ENCODE data around the gene MYO5A. TPM values are rescaled to one million over a fixed set of nuclear protein-coding genes. Genes with fewer than 3 reads are reported as not detected.
A peak's percentile ranks its signal among the peaks of the same experiment; 100 is the strongest.
"Not testable (repeated sequence)": the region's sequence is repeated elsewhere in the genome, so short reads cannot be mapped to it uniquely, and the experiment has no call there.

The MYO5A gene
- total RNA-seq, result 7.4 TPM
- long read RNA-seq, partial matches to known transcripts, result 0 of 4 reads
- long read RNA-seq, other reads (novel, unspliced or antisense), result 4 of 4 reads

DNA sequence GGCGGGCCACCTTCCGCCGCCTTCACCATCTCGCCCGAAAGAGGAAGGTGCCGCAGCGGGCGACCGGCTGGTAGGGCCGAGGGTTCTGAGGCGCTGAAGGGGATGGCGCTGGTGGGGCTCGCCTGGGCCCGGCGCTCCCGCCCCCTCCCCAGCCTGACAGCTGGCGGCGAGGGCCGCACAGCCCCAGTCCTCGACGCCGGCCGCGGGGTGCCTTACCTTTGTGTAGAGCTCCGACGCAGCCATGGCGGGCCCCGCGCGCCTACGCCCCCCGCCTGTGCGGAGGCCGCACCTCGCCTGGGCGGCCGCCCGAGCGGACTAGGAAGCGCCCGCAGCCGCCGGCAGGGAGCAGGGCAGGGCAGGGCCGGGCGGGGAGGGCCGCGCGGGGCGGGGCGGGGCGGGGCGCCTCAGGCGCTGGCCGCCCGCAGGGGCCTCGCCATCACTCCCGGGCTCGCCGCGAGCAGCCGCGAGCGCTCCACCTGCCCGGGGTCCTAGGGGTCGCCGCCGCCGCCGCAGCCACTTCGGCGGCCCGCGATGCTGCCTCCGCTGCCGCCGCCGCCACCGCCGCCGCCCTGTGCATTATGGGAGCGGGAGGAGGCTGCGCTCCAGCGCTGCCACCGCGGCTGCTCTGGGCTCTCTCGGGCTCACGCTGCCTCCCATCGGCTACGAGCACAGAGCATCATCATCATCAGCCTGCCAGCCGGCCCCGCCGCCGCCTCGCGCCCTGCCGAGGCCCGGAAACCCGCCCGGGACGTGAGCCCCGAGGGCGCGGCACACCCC lies at the start of gene MYO5A:
Gene MYO5A, minus strand, starts transcription at position 317 of the 777 bp plus-strand sequence. Its CDS starts 74 bp downstream, at position 243.
- intact Hi-C loops (cut with DNase I), result loop anchor here (10.0 kb wide), 1 partner anchor 206 kb away; no protein-coding TSS in a partner anchor
- peak; percentile 88 for DNase-seq
- peak; percentile 94 for ATAC-seq (ENCODE audit: poor library complexity)

DNA sequence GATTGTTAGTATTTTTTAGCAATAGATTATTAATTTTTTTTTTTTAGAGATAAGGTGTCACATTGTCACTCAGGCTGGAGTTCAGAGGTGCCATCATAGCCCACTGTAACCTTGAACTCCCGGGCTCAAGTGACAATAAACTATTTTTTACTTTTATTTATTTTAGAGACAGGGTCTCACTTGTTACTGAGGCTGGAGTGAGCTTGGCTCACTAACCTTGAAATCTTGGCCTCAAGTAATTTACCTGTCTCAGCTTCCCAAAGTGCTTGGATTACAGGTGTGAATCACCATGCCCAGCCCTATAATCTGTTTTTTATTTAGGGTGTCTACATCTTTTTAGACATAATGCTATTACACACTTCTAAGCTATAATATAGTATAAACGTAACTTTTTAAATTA lies 48.0 kb upstream of the MYO5A start:
- intact Hi-C loops (cut with DNase I), result no loop called here
- ATAC-seq (ENCODE audit: poor library complexity) (no peak), DNase-seq (no peak)

DNA sequence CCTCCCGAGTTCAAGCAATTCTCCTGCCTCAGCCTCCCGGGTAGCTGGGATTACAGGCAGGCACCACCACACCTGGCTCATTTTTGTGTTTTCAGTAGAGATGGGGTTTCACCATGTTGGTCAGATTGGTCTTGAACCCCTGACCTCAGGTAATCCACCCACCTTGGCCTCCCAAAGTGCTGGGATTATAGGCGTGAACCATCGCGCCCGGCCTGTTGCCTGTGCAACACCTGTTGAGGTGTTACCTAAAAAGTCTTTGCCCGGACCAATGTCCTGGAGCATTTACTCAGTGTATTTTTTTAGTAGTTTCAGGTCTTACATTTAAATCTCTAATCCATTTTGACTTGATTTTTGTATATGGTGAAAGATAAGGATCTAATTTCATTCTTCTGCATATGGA lies 46.9 kb upstream of the MYO5A start:
- ATAC-seq (ENCODE audit: poor library complexity); DNase-seq; intact Hi-C loops (cut with DNase I): not testable (repeated sequence)

DNA sequence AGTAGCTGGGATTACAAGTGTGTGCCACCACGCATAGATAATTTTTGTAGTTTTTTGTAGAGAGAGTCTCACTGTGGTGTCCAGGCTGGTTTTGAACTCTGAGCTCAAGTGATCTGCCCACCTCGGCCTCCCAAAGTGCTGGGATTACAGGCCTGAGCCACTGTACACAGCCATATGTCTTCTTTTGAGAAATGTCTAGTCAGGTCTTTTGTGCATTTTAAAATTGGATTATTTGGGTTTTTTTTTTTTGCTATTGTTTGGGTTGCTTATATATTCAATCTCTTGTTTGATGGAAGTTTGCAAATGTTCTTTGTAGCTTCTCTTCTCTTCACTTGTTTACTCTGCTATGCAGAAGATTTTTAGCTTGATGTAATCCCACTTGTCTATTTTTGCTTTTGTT lies 46.4 kb upstream of the MYO5A start:
- DNase-seq, result no peak
- ATAC-seq (ENCODE audit: poor library complexity), result no peak
- intact Hi-C loops (cut with DNase I), result no loop called here

DNA sequence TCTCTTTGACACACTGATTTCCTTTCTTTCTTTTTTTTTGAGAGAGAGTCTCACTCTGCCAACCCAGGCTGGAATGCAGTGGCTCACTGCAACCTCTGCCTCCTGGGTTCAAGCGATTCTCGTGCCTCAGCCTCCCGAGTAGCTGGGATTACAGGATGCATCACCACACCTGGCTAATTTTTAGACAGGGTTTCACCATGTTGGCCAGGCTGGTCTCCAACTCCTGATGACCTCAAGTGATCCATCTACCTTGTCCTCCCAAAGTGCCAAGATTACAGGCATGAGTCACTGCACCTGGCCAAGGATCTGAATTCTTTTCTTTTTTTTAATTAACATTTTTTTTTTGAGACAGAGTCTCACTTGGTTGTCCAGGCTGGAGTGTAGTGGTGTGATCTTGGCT lies 45.9 kb upstream of the MYO5A start:
- intact Hi-C loops (cut with DNase I); ATAC-seq (ENCODE audit: poor library complexity); DNase-seq: not testable (repeated sequence)

DNA sequence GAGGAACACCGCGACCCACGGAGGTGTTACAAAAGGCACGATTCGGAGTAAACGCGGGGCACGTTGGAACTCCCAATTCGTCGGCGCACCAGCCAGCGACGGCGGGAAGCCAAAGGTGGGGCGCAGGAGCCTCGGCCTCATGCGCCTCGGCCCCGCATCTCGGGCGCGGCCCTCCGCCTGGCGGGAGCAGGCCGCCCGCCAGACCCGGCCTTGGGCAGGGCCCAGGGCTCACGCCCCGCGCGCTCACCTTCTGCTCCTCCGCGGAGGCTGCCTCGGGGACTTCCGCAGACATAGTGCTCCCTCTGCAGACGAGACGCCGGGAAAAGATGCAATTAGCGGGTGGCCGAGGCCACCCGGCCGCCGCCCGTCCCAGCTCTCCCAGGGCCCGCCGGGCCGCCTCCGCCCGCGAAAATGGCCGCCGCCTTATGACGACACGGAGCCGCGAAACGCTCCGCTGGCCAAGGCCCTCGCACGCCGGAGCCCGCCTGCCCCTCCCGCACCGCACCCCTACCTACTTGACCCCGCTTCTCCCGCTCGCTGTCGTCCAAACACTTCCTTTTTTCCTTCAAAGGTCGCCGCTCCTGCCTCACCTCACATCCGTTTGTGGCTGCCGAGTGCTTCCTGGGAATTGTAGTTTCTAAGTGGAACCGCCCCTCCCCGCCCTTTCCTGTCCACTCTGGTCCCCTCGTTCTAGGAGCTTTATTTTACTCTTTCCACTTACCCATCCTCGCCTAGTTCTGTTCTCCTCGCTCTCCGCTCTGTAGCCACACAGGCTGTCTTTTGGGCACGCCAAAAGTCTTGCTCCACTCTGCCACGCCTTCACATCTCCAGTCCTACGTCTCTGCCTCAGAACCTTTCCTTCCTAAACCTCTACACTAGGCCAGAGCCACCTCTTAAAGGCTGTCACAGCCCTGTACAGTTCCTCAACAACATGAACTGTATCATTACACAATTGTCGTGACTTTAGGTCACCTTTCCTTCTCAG lies 40.2 kb upstream of the MYO5A start, which contains the start of gene ARPP19:
Gene ARPP19, minus strand, starts transcription at position 430 of the 985 bp plus-strand sequence. Its CDS starts 138 bp downstream, at position 292.
- intact Hi-C loops (cut with DNase I), result no loop called here
- DNase-seq, result peak; percentile 91
- ATAC-seq (ENCODE audit: poor library complexity), result peak; percentile 91

DNA sequence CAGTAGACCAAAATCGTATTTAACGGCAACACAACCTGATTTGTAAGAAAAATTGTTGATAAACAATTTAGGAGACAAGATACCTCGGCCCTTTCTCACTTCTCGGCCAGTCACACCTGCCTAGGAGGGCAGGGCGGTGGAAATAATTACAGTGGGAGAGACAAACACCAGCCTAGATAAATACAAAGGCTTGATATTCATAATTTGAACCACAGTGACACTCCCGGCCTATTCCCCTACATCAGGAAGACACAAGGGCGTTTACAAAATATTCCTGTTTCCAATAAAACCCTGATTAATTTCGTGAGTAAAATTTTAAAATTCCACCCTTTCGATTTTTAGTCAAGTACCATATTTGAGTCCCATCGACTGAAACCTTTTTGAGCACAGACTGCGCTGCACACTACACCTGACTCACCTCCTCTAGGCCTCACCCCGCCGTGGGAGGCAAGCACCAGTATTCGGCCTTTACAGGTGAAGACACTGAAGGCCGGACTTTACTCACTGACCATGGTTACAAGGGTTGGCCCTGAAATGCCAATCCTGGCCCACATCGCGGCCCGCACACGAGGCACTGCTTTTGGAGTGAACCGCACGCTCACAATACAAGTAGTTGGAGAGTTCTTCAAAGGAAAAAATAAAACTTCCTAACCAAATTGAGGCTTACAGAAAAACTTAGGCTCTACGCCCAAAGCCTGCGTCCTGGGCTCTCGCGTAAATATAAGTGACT lies 39.4 kb upstream of the MYO5A start:
- DNase-seq, result no peak
- intact Hi-C loops (cut with DNase I), result no loop called here

DNA sequence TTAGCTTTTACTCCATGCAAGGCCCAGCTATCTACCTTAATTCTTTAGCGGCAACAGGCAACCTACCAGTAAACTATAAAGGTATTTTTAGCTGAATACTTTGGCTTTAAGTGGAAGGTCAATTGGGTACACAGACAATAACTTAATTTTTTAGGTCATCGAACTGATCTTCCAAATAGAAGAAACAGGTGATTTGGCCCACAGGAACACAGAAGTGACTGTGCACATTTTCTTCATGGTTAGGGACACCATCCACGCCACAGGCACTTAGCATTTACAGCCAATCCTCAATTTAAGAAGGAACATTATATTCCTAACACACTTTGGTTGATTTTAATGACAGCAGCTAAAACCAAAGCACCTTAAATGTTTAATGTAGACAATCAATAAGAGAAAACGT lies 38.2 kb upstream of the MYO5A start:
- no peak for ATAC-seq (ENCODE audit: poor library complexity)
- intact Hi-C loops (cut with DNase I), result no loop called here

More for the DNA sequence above, 39.4 kb upstream of the MYO5A start:
- ATAC-seq (ENCODE audit: poor library complexity), result peak; percentile 36

DNA sequence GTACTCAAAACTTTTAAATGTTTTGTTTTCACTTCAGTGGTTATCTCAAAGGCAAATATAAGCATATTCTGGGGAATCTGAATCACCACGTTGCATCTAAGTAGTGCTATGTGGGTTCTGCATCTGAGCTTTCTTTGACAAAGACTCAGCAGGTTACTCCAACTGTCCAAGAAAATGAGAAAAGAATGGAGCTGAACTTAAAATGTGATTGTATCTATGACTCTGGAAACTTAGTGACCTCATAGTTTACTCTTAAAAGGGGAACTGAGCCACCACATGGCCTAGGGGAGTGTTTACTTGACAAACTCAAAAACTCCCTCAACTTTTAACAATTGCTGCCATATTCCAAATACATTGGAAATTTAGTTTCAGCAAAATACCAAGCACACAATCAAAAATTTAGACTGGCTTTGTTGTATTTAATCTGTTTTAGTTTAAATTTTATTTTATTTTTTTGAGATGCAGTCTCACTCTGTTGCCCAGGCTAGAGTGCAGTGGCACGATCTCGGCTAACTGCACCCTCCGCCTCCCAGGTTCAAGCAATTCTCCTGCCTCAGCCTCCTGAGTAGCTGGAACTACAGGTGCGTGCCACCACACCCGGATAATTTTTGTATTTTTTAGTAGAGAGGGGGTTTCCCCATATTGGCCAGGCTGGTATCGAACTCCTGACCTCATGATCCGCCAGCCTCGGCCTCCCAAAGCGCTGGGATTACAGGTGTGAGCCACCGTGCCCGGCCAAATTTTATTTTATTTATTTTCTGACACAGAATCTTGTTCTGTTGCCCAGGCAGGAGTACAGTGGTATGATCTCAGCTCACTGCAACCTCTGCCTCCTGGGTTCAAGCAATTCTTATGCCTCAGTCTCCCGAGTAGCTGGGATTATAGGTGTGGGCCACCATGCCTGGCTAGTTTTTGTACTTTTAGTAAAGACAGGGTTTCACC lies 37.0 kb upstream of the MYO5A start:
- ATAC-seq (ENCODE audit: poor library complexity); intact Hi-C loops (cut with DNase I); DNase-seq: not testable (repeated sequence)

More for the DNA sequence above, 38.2 kb upstream of the MYO5A start:
- no peak for DNase-seq

DNA sequence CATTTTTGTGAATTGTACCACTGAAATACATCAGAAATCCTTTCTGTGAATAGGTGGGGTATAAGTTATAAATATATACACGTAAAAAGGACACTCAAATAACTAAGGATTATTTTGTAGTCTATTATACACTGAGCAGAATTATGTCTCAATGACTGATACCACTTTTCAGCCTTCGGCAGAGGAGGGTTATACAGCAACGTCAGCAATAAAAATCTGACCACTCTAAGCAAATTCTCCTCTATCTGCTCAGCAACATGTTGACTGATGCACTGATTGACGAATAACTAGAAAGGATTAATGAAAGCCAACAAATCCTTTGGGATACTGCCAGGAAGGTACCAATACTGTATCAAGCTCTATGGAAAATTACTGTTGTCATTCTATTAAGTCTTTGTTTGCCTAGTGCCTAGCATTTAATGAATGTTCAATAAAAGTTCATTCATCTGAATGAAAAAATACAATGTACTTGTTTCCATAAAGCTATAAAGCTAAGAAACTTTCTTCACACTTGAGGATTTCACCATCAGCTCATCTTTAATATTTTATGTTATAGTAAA lies 34.9 kb upstream of the MYO5A start:
- DNase-seq (no peak), ATAC-seq (ENCODE audit: poor library complexity) (no peak)
- intact Hi-C loops (cut with DNase I), result no loop called here

DNA sequence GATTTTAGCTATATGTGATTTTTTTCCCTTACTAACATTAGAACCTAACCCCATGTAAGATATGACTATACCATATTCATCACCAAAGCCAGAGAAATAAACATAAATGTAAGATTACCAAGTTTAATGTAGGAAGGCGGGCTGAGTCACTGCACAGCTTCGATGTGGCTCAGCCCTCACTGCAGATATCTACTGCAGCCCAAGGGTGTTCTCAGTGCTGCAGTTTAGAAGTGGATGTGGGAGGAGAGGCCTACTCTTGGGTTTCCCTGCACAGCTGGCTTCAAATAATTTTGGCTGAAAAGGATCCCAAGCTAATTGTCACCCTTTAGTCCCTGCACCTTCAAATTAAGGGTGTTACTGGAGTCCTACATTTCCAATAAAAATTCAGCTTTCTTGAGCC lies 30.9 kb upstream of the MYO5A start:
- DNase-seq (no peak), ATAC-seq (ENCODE audit: poor library complexity) (peak; percentile 68)
- intact Hi-C loops (cut with DNase I), result no loop called here

DNA sequence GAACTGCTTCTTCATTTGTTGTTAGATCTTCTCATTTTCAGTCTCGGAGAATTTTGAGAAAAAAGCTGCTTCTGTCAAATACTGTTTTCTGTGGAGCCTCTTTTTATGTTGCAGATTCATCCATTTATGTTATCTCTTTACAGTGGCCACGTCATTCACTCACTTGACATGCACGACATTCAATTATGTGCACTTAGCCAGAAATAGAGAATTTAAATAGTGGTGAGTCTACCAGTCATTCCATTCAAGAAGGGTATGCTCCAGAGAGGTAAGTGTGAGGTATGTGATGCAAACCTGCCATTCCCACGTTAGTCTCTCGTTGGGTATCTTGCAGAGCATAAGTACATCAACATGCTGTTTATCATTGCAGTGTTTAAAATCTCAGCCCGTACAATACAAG lies 30.3 kb upstream of the MYO5A start:
- ATAC-seq (ENCODE audit: poor library complexity) (no peak), DNase-seq (no peak)
- intact Hi-C loops (cut with DNase I), result no loop called here

DNA sequence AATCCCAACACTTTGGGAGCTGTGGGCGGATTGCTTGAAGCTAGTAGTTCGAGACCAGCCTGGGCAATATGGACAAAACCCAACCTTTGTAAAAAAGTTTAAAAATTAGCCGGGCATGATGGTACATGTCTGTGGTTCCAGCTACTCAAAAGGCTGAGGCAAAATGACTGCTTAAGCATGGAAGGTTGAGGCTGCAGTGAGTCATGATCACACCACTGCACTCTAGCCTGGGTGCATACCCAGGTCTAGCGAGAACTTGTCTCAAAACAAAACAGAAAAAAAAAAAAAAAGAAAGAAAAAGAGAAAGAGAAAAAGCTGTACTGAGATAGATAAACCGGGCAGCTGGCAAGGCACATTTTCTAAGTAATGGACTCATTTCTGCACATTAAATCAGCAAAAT lies 29.5 kb upstream of the MYO5A start:
- intact Hi-C loops (cut with DNase I), result no loop called here
- DNase-seq (no peak), ATAC-seq (ENCODE audit: poor library complexity) (no peak)

DNA sequence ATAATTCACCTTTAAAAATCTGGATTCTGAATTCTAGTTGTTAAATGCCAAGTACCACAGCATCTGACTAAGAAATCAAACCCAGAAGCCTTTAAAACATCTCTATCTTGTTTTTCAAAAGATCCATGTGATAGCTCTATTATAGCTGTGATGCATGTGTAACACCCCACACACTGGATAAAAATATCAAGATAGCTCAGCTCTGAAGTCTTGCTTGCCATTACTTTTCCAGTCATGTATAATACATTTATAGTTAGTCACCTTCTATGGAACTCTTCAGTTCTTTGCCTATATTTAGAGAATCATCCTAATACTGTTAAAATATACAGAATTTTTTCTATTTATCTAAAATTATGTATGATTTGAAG lies 28.6 kb upstream of the MYO5A start:
- no peak for ATAC-seq (ENCODE audit: poor library complexity)
- intact Hi-C loops (cut with DNase I), result no loop called here
- DNase-seq, result no peak

DNA sequence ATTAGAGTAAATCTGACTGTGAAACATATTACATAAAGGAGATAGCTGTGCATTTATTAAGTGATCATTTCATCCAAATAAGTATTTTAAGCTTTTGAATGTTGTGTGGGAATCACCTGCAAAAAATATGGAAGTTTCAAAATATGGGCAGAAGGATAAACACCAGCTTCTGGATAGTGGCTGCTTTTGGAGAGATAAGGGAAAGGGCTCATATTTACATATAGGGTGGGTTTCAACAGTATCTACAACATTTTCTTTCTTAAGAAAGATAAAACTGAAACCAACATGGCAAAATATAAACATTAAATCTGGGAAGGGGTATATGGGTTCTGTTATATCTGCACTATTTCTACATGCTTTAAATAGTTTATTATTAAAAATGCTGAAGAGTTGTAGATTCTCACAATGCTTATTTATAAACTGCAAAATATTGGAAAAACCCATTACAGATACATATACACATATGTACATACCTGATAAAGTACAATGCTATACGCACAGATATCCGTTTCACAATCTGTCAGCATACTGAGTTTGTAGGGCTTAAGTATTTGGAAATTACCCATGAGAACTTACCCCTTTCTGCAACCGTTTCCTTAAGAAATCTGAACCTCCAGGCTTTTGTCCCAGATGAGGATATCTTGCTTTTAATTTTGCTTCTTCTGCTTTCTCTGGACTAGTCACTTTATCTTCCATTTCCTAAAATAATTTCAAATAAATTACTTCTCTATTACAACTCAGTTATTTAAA lies 28.0 kb upstream of the MYO5A start:
- no peak for DNase-seq
- no peak for ATAC-seq (ENCODE audit: poor library complexity)
- intact Hi-C loops (cut with DNase I), result no loop called here

DNA sequence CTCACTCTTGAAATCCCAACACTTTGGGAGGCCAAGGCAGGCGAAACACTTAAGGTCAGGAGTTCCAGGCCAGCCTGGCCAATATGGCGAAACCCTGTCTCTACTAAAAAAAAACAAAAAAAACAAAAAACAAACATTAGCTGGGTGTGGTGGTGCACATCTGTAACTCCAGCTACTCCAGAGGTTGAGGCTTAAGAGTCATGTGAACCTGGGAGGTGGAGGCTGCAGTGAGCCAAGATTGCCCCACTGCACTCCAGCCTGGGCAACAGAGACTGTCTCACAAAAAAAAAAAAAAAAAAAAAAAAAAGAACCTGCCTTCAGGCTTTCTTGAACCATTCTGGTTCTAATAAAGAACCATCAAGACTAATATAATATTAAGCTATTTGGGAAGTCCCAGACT lies 23.6 kb upstream of the MYO5A start:
- ATAC-seq (ENCODE audit: poor library complexity) (no peak), DNase-seq (no peak)
- intact Hi-C loops (cut with DNase I), result no loop called here

DNA sequence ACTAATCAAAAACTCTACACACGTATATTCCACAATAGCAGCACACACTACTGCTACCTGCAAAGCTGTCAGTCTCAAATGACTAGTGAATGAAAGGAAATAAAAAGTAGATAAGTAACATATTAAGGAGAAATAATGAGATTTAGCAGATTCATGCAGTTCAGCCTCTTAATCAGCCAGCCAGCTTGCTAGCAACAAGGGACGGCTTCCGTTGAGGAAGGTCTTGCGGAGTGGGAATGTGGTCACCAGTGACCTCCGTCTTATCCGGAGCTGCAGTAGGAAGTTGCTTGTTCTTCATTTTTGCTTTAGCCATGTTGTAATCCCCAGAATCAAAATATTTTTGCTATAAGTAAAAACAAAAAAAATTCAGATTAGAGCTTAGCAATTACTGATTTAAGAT lies 23.1 kb upstream of the MYO5A start:
- ATAC-seq (ENCODE audit: poor library complexity) (peak; percentile 55), DNase-seq (no peak)
- intact Hi-C loops (cut with DNase I), result no loop called here
